B cell (primary cell): ENCODE data around the gene ANXA4. TPM values are rescaled to one million over a fixed set of nuclear protein-coding genes. Genes with fewer than 3 reads are reported as not detected.
A peak's percentile ranks its signal among the peaks of the same experiment; 100 is the strongest.

Source experiments
- ATAC-seq: fragments of 200-7000 bp; cut with Tn5 transposase; one replicate; pipeline ENCODE4 v1.10.0; 2021; ENCODE audit warnings: low read depth, mild to moderate bottlenecking, moderate number of reproducible peaks, moderate library complexity
- CTCF ChIA-PET: fragments of 350-600 bp; sonication (Branson Sonifier 250); formaldehyde crosslinking; loops from one replicate; lab custom pipeline; 2021; ENCODE audit warnings: antibody characterized with exemption, inconsistent platforms; lab: Charles Lee
- POLR2A ChIA-PET: fragments of 350-600 bp; sonication (Branson Sonifier 250); formaldehyde crosslinking; loops from one replicate; lab custom pipeline; 2021; ENCODE audit warnings: antibody characterized with exemption; lab: Charles Lee
- DNase-seq: peaks from one replicate; pipeline ENCODE4 v3.0.0; 2013
- H2AFZ ChIP-seq: 2 replicates; pipeline ENCODE4 v1.6.1; 2012; ENCODE audit warnings: mild to moderate bottlenecking, low read depth, low read length; ENCODE audit not compliant: insufficient read depth, poor library complexity, severe bottlenecking
- H3K27ac ChIP-seq, 2 donors: 1 replicate in 1 of 2; 2 replicates in 1 of 2; pipeline ENCODE4 v1.5.1; 2012 to 2013; ENCODE audit warnings: low read length in 2 of 2, mild to moderate bottlenecking in 2 of 2, moderate library complexity in 1 of 2
- H3K27me3 ChIP-seq, 4 experiments: fragments of 200-600 bp in 1 of 4; sonication (generic) in 1 of 4; replicated peaks in 1 of 4; 1 replicate in 2 of 4; 2 replicates in 2 of 4; pipeline versions ENCODE4 v1.6.1 to v1.7.0; 2013 to 2016; ENCODE audit warnings: low read length in 3 of 4, mild to moderate bottlenecking in 2 of 4, mixed read lengths in 1 of 4, moderate library complexity in 1 of 4; ENCODE audit not compliant: insufficient read depth in 4 of 4, control insufficient read depth in 3 of 4; ENCODE audit errors: control extremely low read depth in 1 of 4
- H3K36me3 ChIP-seq, 2 experiments: replicated peaks in 1 of 2; 1 replicate in 1 of 2; 2 replicates in 1 of 2; pipeline versions ENCODE4 v1.6.1 to v1.7.1; 2013; ENCODE audit warnings: low read length in 1 of 2; ENCODE audit not compliant: insufficient read depth in 2 of 2, control insufficient read depth in 1 of 2; ENCODE audit errors: control extremely low read depth in 1 of 2, extremely low read depth in 1 of 2
- H3K4me1 ChIP-seq, 2 donors: fragments of 200-600 bp in 1 of 2; sonication (generic) in 1 of 2; 1 replicate in 1 of 2; 2 replicates in 1 of 2; pipeline versions ENCODE4 v1.5.1 to v1.6.1; 2013 to 2017; ENCODE audit warnings: low read length in 2 of 2; ENCODE audit not compliant: control insufficient read depth in 2 of 2, insufficient read depth in 2 of 2
- H3K4me2 ChIP-seq: replicated peaks from 2 replicates; pipeline ENCODE3; 2012; ENCODE audit warnings: mild to moderate bottlenecking, low read depth, low read length; ENCODE audit not compliant: poor library complexity, severe bottlenecking
- H3K4me3 ChIP-seq, 5 experiments: fragments of 200-600 bp in 1 of 5; sonication (generic) in 1 of 5; 1 replicate in 3 of 5; 2 replicates in 2 of 5; pipeline versions ENCODE4 v1.5.1 to v1.7.0; 2011 to 2016; ENCODE audit warnings: low read length in 4 of 5, mild to moderate bottlenecking in 4 of 5, low read depth in 2 of 5, control low read depth in 1 of 5, moderate library complexity in 1 of 5; ENCODE audit not compliant: insufficient read depth in 1 of 5; ENCODE audit errors: control extremely low read depth in 1 of 5, extremely low read depth in 1 of 5
- H3K79me2 ChIP-seq: fragments of 200-600 bp; sonication (generic); one replicate; pipeline ENCODE4 v1.6.0; 2016; ENCODE audit warnings: low read length; ENCODE audit not compliant: control insufficient read depth, insufficient read depth
- H3K9ac ChIP-seq: fragments of 200-600 bp; sonication (generic); 2 replicates; pipeline ENCODE4 v1.6.1; 2017; ENCODE audit warnings: mild to moderate bottlenecking, low read length, moderate library complexity
- H3K9me3 ChIP-seq, 3 donors: one replicate each; pipeline versions ENCODE4 v1.6.1 to v1.7.1; 2013; ENCODE audit warnings: low read length in 2 of 3; ENCODE audit not compliant: control insufficient read depth in 2 of 3, insufficient read depth in 1 of 3; ENCODE audit errors: control extremely low read depth in 1 of 3
- H4K20me1 ChIP-seq: 2 replicates; pipeline ENCODE4 v1.6.0; 2012; ENCODE audit warnings: mild to moderate bottlenecking, low read length; ENCODE audit not compliant: insufficient read depth, control insufficient read depth, poor library complexity, severe bottlenecking
- H3K27ac Mint-ChIP-seq: one replicate; pipeline ENCODE4 v1.8.0; 2021; ENCODE audit warnings: mixed read lengths
- H3K27me3 Mint-ChIP-seq: one replicate; pipeline ENCODE4 v1.8.0; 2021; ENCODE audit warnings: mixed read lengths
- H3K4me1 Mint-ChIP-seq: one replicate; pipeline ENCODE4 v1.8.0; 2021; ENCODE audit warnings: mixed read lengths
- H3K4me3 Mint-ChIP-seq: one replicate; pipeline ENCODE4 v1.8.0; 2021; ENCODE audit warnings: mixed read lengths
- H3K9me3 Mint-ChIP-seq: one replicate; pipeline ENCODE4 v1.8.0; 2022; ENCODE audit warnings: mixed read lengths; ENCODE audit not compliant: insufficient read depth
- CTCF ChIP-seq: fragments of 200-600 bp; IDR thresholded peaks from one replicate; pipeline ENCODE4 v1.8.0; 2022; ENCODE audit warnings: antibody characterized with exemption, mild to moderate bottlenecking
- EZH2 ChIP-seq: IDR thresholded peaks from 2 replicates; pipeline ENCODE4 v1.6.1; 2012; ENCODE audit warnings: borderline replicate concordance, low read depth, mild to moderate bottlenecking, moderate library complexity, low read length; ENCODE audit not compliant: insufficient read depth, poor library complexity, severe bottlenecking
- WGBS: methylation state at CpG from one replicate; pipeline ENCODE4 v1.1.5; 2013; ENCODE audit warnings: missing lambda C conversion rate; ENCODE audit not compliant: insufficient coverage; 5-methylcytosine and 5-hydroxymethylcytosine counted together
- intact Hi-C: fragments of 100-400 bp; cut with micrococcal nuclease; formaldehyde crosslinking; loops from one replicate; pipeline ENCODE4 v1.10.0; 2022
- polyA plus RNA-seq: library from polyadenylated mRNA; depleted of rRNA; stranded (reverse); fragments of >200 nt; gene quantifications from 2 replicates; pipeline ENCODE4 v1.2.3, GENCODE V29; 2012
- total RNA-seq, 2 donors: library from RNA; stranded (reverse); fragments of 120-200 nt in 1 of 2; gene quantifications; 1 replicate in 1 of 2; 2 replicates in 1 of 2; pipeline versions ENCODE4 v1.2.3 to v1.2.4, GENCODE V29; 2013 to 2022

Gene ANXA4
- total and polyA plus RNA-seq, 2 donors (not counting 1 experiment from before 2014, with no cell fraction given), result 28.4 to 61.7 TPM

- WGBS, result 0% methylated on average over 7 of the region's 13 CpGs
- no peak overlapping the region for H3K27ac Mint-ChIP-seq
These were observed 17.3 kb upstream of the ANXA4 start for GRCh38 chr2:69724540-69725159.

More at GRCh38 chr2:69724540-69725159, 17.3 kb upstream of the ANXA4 start:
- CTCF ChIA-PET, result interaction anchor here (0.6 to 5.8 kb wide), 71 partner anchors 8 to 779 kb away, joined by 3 to 440 read pairs (median 4); partner anchors contain the start of genes ANXA4, GMCL1, MXD1 and NFU1
- Histone ChIP-seq H3K9me3 (no peaks in the 10 kb centered on the region), H3K27ac (no peak overlapping the region), H3K4me3 (peak overlapping the region in 4 of 5 experiments; percentile 27 to 44 (median 31)), H3K27me3 (no peaks in the 10 kb centered on the region), H3K4me2 (peak overlapping the region; percentile 76), H3K36me3 (no peaks in the 10 kb centered on the region), H3K4me1 (peaks cover 3 to 7% of the 10 kb centered on the region in 2 donors), H2AFZ (peak overlapping the region; percentile 79), H3K9ac (peak overlapping the region; percentile 48), H4K20me1 (no peaks in the 10 kb centered on the region), H3K79me2 (no peaks in the 10 kb centered on the region)
- intact Hi-C loops, result loop anchor here (1.0 to 5.0 kb wide), 3 partner anchors 93 to 578 kb away; partner anchors contain the start of gene FAM136A
- Mint-ChIP-seq H3K27me3 (peaks cover 6% of the 10 kb centered on the region), H3K9me3 (no peaks in the 10 kb centered on the region), H3K4me3 (peak overlapping the region; percentile 64), H3K4me1 (peaks cover 7% of the 10 kb centered on the region)
- peak; percentile 74 for ATAC-seq
- POLR2A ChIA-PET, result interaction anchor here (0.5 to 1.1 kb wide), 2 partner anchors 92 to 178 kb away, joined by 4 to 5 read pairs; no protein-coding TSS in a partner anchor
- TF ChIP-seq CTCF (peak; percentile 100), EZH2 (no peak)
- DNase-seq, result peak; percentile 86
